22Rv1 (cell line): ENCODE measurements around the gene VPREB3.

Experiments
- ZFX ChIP-seq: fragments of 450-650 bp; IDR thresholded peaks from 2 replicates; pipeline ENCODE4 v1.6.1; 2017; ENCODE audit warnings: antibody characterized with exemption, borderline replicate concordance
- TF ChIP-seq, protein P1 (sequence below): fragments of 450-650 bp; IDR thresholded peaks from 2 replicates; pipeline ENCODE4 v1.5.1; 2017; ENCODE audit warnings: mild to moderate bottlenecking

DNA sequence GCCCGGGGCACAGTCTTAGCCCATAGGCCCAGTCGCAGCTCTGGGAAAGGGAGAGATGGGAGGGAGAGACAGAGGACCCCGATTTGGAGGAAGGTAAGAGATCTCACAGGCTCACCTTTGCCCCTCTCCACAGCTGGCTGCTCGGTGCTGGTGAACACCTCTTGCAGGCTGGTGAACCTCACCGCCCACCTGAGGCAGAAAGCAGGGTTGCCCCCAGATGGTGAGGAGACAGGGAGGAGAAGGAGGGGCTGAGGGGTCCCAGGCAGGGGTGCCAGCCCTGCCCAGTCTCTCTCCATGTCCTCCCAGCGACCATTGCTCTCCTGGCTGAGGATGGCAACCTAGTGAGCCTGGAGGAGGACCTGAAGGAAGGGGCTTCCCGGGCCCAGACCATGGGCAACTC lies 9.7 kb upstream of the VPREB3 start:
- TF ChIP-seq, protein P1, sequence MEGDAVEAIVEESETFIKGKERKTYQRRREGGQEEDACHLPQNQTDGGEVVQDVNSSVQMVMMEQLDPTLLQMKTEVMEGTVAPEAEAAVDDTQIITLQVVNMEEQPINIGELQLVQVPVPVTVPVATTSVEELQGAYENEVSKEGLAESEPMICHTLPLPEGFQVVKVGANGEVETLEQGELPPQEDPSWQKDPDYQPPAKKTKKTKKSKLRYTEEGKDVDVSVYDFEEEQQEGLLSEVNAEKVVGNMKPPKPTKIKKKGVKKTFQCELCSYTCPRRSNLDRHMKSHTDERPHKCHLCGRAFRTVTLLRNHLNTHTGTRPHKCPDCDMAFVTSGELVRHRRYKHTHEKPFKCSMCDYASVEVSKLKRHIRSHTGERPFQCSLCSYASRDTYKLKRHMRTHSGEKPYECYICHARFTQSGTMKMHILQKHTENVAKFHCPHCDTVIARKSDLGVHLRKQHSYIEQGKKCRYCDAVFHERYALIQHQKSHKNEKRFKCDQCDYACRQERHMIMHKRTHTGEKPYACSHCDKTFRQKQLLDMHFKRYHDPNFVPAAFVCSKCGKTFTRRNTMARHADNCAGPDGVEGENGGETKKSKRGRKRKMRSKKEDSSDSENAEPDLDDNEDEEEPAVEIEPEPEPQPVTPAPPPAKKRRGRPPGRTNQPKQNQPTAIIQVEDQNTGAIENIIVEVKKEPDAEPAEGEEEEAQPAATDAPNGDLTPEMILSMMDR: no peak
- no peak for TF ChIP-seq ZFX
